ENCODE measurements around the gene PCDH1. TPM values are rescaled to one million over a fixed set of nuclear protein-coding genes. Genes with fewer than 3 reads are reported as not detected.

The PCDH1 gene
- total and polyA plus RNA-seq, 3 donors from 2014 or later: 5.6 to 10.6 (median 9.6) TPM

DNA sequence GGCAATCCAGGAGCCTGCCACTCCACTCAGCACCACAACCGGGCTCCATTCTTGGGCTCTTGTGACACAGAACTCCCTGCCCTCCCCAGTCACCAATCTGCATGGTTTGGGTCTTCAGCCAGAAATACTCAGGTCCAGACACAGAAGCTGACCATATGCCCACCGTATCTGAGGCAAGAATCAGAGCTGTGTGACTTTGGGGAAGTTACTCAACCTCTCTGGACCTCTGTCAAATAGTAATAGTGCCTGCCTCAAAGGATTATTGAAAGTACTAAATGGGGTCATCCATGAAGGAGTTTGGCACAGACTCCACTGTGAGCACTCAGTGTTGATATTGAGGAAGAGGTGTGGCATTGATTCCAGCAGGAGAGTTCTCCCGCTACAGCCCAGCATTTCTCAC, 67.5 kb downstream of the PCDH1 start:
- no peaks in the 10 kb centered on the region for H3K9me3 ChIP-seq
- no peak overlapping the region for H3K4me3 ChIP-seq
- H3K36me3 ChIP-seq (ENCODE audit: low read depth, missing control alignments): no peaks in the 10 kb centered on the region
- peaks cover under 1% of the 10 kb centered on the region for H3K4me1 ChIP-seq
- H3K27me3 ChIP-seq: no peaks in the 10 kb centered on the region
- intact Hi-C loops (cut with DNase I; ENCODE audit: low total_unique reads): no loop called here
- H3K27ac ChIP-seq: no peak overlapping the region
- no peak for DNase-seq
- TF ChIP-seq, protein P1, sequence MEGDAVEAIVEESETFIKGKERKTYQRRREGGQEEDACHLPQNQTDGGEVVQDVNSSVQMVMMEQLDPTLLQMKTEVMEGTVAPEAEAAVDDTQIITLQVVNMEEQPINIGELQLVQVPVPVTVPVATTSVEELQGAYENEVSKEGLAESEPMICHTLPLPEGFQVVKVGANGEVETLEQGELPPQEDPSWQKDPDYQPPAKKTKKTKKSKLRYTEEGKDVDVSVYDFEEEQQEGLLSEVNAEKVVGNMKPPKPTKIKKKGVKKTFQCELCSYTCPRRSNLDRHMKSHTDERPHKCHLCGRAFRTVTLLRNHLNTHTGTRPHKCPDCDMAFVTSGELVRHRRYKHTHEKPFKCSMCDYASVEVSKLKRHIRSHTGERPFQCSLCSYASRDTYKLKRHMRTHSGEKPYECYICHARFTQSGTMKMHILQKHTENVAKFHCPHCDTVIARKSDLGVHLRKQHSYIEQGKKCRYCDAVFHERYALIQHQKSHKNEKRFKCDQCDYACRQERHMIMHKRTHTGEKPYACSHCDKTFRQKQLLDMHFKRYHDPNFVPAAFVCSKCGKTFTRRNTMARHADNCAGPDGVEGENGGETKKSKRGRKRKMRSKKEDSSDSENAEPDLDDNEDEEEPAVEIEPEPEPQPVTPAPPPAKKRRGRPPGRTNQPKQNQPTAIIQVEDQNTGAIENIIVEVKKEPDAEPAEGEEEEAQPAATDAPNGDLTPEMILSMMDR (IDR thresholded peaks at IDR 0.05): no peak
- WGBS, 2 donors: 85 to 94% methylated on average over 2 to 3 of the region's 3 CpGs

DNA sequence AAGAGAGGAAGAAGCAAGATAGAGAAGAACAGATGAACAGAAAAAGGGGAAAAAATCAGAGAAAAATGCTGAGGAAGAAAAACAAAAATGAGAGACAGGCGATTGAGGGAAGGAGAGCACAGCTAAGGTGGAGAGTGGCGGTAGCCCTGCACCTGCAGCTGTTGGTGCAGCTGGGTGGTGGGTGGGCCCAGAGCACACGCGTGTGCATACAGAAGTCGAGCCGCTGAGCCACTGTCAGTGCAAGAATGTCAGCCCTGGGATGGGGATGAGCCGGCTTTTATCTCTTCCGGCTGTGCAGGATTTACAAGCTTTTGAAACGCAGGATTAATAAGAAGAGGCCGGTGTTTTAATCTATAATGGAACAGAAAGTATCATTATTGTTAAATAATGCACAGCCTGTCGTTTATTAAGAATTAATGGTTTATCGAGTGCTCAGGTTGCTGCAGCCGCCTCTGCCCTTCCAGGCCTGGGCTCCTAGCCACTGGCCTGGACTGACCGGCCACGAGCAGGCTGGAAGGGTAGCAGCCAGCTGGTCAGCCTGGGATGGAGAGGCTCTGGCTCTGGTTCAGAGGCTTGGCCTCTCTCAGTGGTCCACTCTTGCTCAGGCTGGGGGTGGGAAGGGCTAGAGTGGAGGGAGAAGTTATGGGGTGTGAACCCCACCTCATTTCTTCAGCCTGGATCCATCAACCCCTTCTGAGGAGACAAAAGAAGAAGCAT, 68.7 kb downstream of the PCDH1 start:
- WGBS, 2 donors: 67 to 69% methylated on average over 15 of the region's 15 CpGs
- no peak for TF ChIP-seq POLR2A (IDR thresholded peaks at IDR 0.05)
- TF ChIP-seq, protein P1 (IDR thresholded peaks at IDR 0.05): no peak
- Histone ChIP-seq H3K4me3 (no peak overlapping the region), H3K9me3 (no peaks in the 10 kb centered on the region), H3K27me3 (no peaks in the 10 kb centered on the region), H3K27ac (no peak overlapping the region), H3K36me3 (ENCODE audit: low read depth, missing control alignments) (no peaks in the 10 kb centered on the region), H3K4me1 (peaks cover 3% of the 10 kb centered on the region)
- intact Hi-C loops (cut with DNase I; ENCODE audit: low total_unique reads): no loop called here
- no peak for DNase-seq

- H3K36me3 ChIP-seq (ENCODE audit: low read depth, missing control alignments): no peaks in the 10 kb centered on the region
- peaks cover 3% of the 10 kb centered on the region for H3K4me1 ChIP-seq
- TF ChIP-seq, protein P1 (IDR thresholded peaks at IDR 0.05): no peak
- no peak for TF ChIP-seq POLR2A (IDR thresholded peaks at IDR 0.05)
- H3K27ac ChIP-seq: no peak overlapping the region
- intact Hi-C loops (cut with DNase I; ENCODE audit: low total_unique reads): no loop called here
- DNase-seq: no peak
- H3K27me3 ChIP-seq: no peaks in the 10 kb centered on the region
- H3K4me3 ChIP-seq: no peak overlapping the region
- WGBS, 2 donors: 70 to 94% methylated on average over 2 of the region's 2 CpGs
- no peaks in the 10 kb centered on the region for H3K9me3 ChIP-seq
Observed at GRCh38 chr5:141808857-141809256, 69.4 kb downstream of the PCDH1 start.

GRCh38 chr5:141807732-141808131, 70.5 kb downstream of the PCDH1 start:
- DNase-seq: no peak
- no peaks in the 10 kb centered on the region for H3K27me3 ChIP-seq
- TF ChIP-seq, protein P1 (IDR thresholded peaks at IDR 0.05): no peak
- no peak for TF ChIP-seq POLR2A (IDR thresholded peaks at IDR 0.05)
- H3K9me3 ChIP-seq: no peaks in the 10 kb centered on the region
- intact Hi-C loops (cut with DNase I; ENCODE audit: low total_unique reads): no loop called here
- no peak overlapping the region for H3K4me3 ChIP-seq
- no peak overlapping the region for H3K27ac ChIP-seq
- H3K4me1 ChIP-seq: peaks cover 3% of the 10 kb centered on the region
- H3K36me3 ChIP-seq (ENCODE audit: low read depth, missing control alignments): no peaks in the 10 kb centered on the region
- WGBS, 2 donors: 83 to 91% methylated on average over 6 of the region's 6 CpGs

- no peak overlapping the region for H3K27ac ChIP-seq
- intact Hi-C loops (cut with DNase I; ENCODE audit: low total_unique reads): no loop called here
- TF ChIP-seq POLR2A (IDR thresholded peaks at IDR 0.05): no peak
- TF ChIP-seq, protein P1 (IDR thresholded peaks at IDR 0.05): no peak
- H3K9me3 ChIP-seq: no peaks in the 10 kb centered on the region
- H3K36me3 ChIP-seq (ENCODE audit: low read depth, missing control alignments): no peaks in the 10 kb centered on the region
- DNase-seq: no peak
- H3K4me3 ChIP-seq: no peak overlapping the region
- WGBS, 2 donors: 84 to 88% methylated on average over 11 of the region's 11 CpGs
- peaks cover 3% of the 10 kb centered on the region for H3K4me1 ChIP-seq
- no peaks in the 10 kb centered on the region for H3K27me3 ChIP-seq
Observed at GRCh38 chr5:141807329-141807728, 70.9 kb downstream of the PCDH1 start.

Measured in testis (tissue), 3 donors.